ENCODE measurements around the gene VKORC1. TPM values are rescaled to one million over a fixed set of nuclear protein-coding genes. Genes with fewer than 3 reads are reported as not detected.

VKORC1 gene
- total and polyA plus RNA-seq, 2 of the 4 experiments (the other 2 are of a cell fraction): 65.2 to 317 TPM

- TF ChIP-seq ELK1 (IDR thresholded peaks at IDR 0.05; ENCODE audit: borderline replicate concordance, low read depth, low read length) (no peak), RFX5 (IDR thresholded peaks at IDR 0.05; ENCODE audit: low read depth, low read length) (no peak), MXI1 (IDR thresholded peaks at IDR 0.05; ENCODE audit: borderline replicate concordance, low read depth, low read length) (no peak), SMC3 (IDR thresholded peaks at IDR 0.05; ENCODE audit: low read depth, low read length) (no peak), NFE2L2 (IDR thresholded peaks at IDR 0.05; ENCODE audit: low read depth, low read length) (no peak), CEBPB (IDR thresholded peaks at IDR 0.05; ENCODE audit: low read depth, low read length) (no peak), RAD21 (IDR thresholded peaks at IDR 0.05; ENCODE audit: low read length) (no peak), FOS (IDR thresholded peaks at IDR 0.05; ENCODE audit: low read depth, low read length) (no peak), RCOR1 (IDR thresholded peaks at IDR 0.05; ENCODE audit: insufficient replicate concordance, low read length) (no peak), MAZ (IDR thresholded peaks at IDR 0.05; ENCODE audit: borderline replicate concordance, low read depth, low read length) (no peak), POLR2A (IDR thresholded peaks at IDR 0.05; ENCODE audit: low read depth, low read length) (no peak), MAFK (IDR thresholded peaks at IDR 0.05; ENCODE audit: low read depth, low read length) (no peak), USF2 (IDR thresholded peaks at IDR 0.05; ENCODE audit: low read depth, low read length) (no peak), CHD1 (IDR thresholded peaks at IDR 0.05; ENCODE audit: low read depth, low read length) (no peak), BHLHE40 (IDR thresholded peaks at IDR 0.05; ENCODE audit: low read depth, low read length) (no peak), CTCF (conservative IDR thresholded peaks at IDR 0.05; ENCODE audit: low read depth, low read length) (no peak)
- H3K36me3 ChIP-seq (ENCODE audit: control insufficient read depth, insufficient read depth, low read length): peaks cover 36% of the 10 kb centered on the region
- no peak overlapping the region for H3K18ac ChIP-seq (ENCODE audit: low read depth, low read length)
- ChIA-PET CTCF (interaction anchor here (0.6 kb wide), 1 partner anchor 11 kb away, joined by 3 read pairs; no protein-coding TSS in a partner anchor), POLR2A (ENCODE audit: unreplicated experiment) (no interaction called here)
- no peaks in the 10 kb centered on the region for H3K9me3 ChIP-seq (ENCODE audit: control insufficient read depth, insufficient read depth, low read length)
- H3K27ac ChIP-seq (ENCODE audit: insufficient read depth, low read length): no peak overlapping the region
- no peak overlapping the region for H2BK20ac ChIP-seq (ENCODE audit: low read depth, low read length)
- peaks cover 3% of the 10 kb centered on the region for H3K9me1 ChIP-seq (ENCODE audit: insufficient read depth, low read length)
- no peak overlapping the region for H3K56ac ChIP-seq (ENCODE audit: extremely low read depth, insufficient read depth, low read length)
- H4K91ac ChIP-seq (ENCODE audit: insufficient read depth, low read depth, low read length): no peak overlapping the region
- H3K4me2 ChIP-seq (ENCODE audit: low read depth, low read length): no peak overlapping the region
- H3K14ac ChIP-seq (replicated peaks; ENCODE audit: low read depth, low read length): no peak overlapping the region
- no peaks in the 10 kb centered on the region; the same call in 1 of the 2 replicates for H3K27me3 ChIP-seq (ENCODE audit: control insufficient read depth, insufficient read depth, low read length)
- ATAC-seq (ENCODE audit: low read depth): no peak
- in situ Hi-C loops (cut with MboI; ENCODE audit: low sequenced_read_pairs): no loop called here
- dilution Hi-C loops (cut with HindIII; ENCODE audit: low sequenced_read_pairs, unreplicated experiment): no loop called here
- intact Hi-C loops (cut with micrococcal nuclease): no loop called here
- DNase-seq: no peak
- H2BK5ac ChIP-seq (ENCODE audit: low read depth, low read length, poor library complexity, severe bottlenecking): no peak overlapping the region
- 91% methylated on average over 4 of the region's 11 CpGs; no CpG with 5 or more reads in 1 of the 2 experiments for WGBS, 2 experiments (ENCODE audit: extremely low coverage in 2 of 2, insufficient read length in 1 of 2)
- no peaks in the 10 kb centered on the region for H4K20me1 ChIP-seq (ENCODE audit: insufficient read depth, low read length)
- no peak overlapping the region for H3K9ac ChIP-seq (ENCODE audit: low read depth, low read length)
- H2BK15ac ChIP-seq (ENCODE audit: low read depth, low read length): no peak overlapping the region
- no peak overlapping the region for H2BK120ac ChIP-seq (ENCODE audit: low read depth, low read length)
- H4K8ac ChIP-seq (ENCODE audit: low read depth in 2 of 2, low read length in 2 of 2): no peak overlapping the region
- 0 out of 2 replicates have a peak, but pooled peaks cover 3% of the 10 kb centered on the region for H3K4me1 ChIP-seq (ENCODE audit: control insufficient read depth, insufficient read depth, low read length)
- no peak overlapping the region for H2AFZ ChIP-seq (replicated peaks; ENCODE audit: low read length, poor library complexity)
- H4K5ac ChIP-seq (ENCODE audit: low read depth, low read length): no peak overlapping the region
- no TSS peak for BruUV-seq (replicated peaks)
- no peaks in the 10 kb centered on the region for H3K79me1 ChIP-seq (ENCODE audit: low read depth in 1 of 2, low read length in 2 of 2)
- no peak overlapping the region for H2AK9ac ChIP-seq (replicated peaks; ENCODE audit: low read depth, low read length, poor library complexity)
- H2AK5ac ChIP-seq (ENCODE audit: low read depth, low read length): no peak overlapping the region
- no peak overlapping the region for H3K4me3 ChIP-seq (ENCODE audit: insufficient read depth, low read depth, low read length)
- H3K4ac ChIP-seq (ENCODE audit: low read depth, low read length): no peak overlapping the region
- H3K23ac ChIP-seq (ENCODE audit: low read depth, low read length): no peak overlapping the region
Observed at GRCh38 chr16:31131416-31131815, 36.8 kb upstream of the VKORC1 start.
